Measurements from ENCODE around the gene ACOXL. TPM values are rescaled to one million over a fixed set of nuclear protein-coding genes. Genes with fewer than 3 reads are reported as not detected.

Gene ACOXL
- total RNA-seq, 2 experiments from 2014 or later, result not detected

DNA sequence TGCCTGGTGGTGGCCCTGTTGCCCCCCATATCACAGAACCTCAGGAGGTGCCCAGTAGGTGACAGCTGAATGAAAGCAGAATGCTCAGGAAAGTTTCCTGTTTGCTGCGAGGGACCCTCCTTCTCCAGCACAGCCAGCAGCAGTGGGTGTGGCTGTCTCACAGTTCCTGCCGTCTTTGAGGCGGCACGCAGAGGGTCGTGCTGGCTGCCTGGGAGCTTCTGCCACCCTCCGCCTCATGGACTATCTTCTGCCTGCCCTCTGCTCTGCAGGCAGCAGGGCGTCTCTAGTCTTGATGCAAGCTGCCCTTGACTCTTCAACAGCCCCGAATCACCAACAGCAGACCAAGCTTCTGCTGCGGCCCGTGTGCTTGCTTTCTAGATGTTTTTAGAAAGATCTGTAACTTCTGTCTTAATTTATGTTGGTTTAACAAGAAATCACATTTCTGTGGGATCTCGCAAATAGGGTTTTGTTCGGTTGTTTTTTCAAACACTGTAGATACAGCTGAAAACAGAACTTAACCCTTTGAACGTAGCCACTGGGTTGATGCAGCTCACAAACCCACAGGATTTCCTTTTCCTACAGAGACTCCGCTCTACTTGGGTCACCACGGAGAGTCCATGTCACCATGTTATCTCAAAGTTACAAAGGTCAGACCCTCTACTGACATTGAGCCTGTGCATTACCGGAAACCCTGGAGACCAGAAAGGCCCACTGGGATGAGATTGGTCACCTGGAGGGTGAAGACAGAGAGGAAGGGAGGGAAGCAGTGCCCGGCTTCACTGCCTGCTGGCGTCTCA, 144.9 kb downstream of the ACOXL start:
- intact Hi-C loops (cut with DNase I, micrococcal nuclease), result no loop called here
- H3K4me3 Mint-ChIP-seq, result peak overlapping the region; percentile 34
- H3K27me3 Mint-ChIP-seq, result peaks cover 6% of the 10 kb centered on the region
- POLR2A ChIA-PET, result interaction anchor here (0.6 kb wide), 1 partner anchor 54 kb away, joined by 3 read pairs; no protein-coding TSS in a partner anchor
- no peaks in the 10 kb centered on the region for H3K36me3 Mint-ChIP-seq (ENCODE audit: low read depth)
- H3K4me1 Mint-ChIP-seq (ENCODE audit: low read depth), result peaks cover 12% of the 10 kb centered on the region
- no peak overlapping the region for H3K27ac ChIP-seq (ENCODE audit: low read depth in 1 of 2, low read length in 2 of 2)
- peak in 1 of 14 experiments; percentile 27 for DNase-seq
- peaks cover 6% of the 10 kb centered on the region for H3K9me3 Mint-ChIP-seq
- H3K27me3 ChIP-seq (ENCODE audit: control insufficient read depth in 1 of 2, insufficient read depth in 2 of 2, low read length in 2 of 2), result peaks cover 0 to 2% of the 10 kb centered on the region in 2 experiments
- ATAC-seq (ENCODE audit: poor library complexity), result no peak
- peaks cover 5 to 7% of the 10 kb centered on the region in 2 experiments for H3K9me3 ChIP-seq (ENCODE audit: control insufficient read depth in 1 of 2, insufficient read depth in 1 of 2, low read length in 2 of 2)
- H3K27ac Mint-ChIP-seq, result no peak overlapping the region
- peaks cover 12% of the 10 kb centered on the region for H3K4me1 ChIP-seq (ENCODE audit: insufficient read depth, low read length)
- peak overlapping the region; percentile 15 for H3K4me3 ChIP-seq (ENCODE audit: low read length)
- TF ChIP-seq, protein P1, sequence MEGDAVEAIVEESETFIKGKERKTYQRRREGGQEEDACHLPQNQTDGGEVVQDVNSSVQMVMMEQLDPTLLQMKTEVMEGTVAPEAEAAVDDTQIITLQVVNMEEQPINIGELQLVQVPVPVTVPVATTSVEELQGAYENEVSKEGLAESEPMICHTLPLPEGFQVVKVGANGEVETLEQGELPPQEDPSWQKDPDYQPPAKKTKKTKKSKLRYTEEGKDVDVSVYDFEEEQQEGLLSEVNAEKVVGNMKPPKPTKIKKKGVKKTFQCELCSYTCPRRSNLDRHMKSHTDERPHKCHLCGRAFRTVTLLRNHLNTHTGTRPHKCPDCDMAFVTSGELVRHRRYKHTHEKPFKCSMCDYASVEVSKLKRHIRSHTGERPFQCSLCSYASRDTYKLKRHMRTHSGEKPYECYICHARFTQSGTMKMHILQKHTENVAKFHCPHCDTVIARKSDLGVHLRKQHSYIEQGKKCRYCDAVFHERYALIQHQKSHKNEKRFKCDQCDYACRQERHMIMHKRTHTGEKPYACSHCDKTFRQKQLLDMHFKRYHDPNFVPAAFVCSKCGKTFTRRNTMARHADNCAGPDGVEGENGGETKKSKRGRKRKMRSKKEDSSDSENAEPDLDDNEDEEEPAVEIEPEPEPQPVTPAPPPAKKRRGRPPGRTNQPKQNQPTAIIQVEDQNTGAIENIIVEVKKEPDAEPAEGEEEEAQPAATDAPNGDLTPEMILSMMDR (IDR thresholded peaks at IDR 0.05), result no peak
- CTCF ChIA-PET, result interaction anchor here (1.6 kb wide), 1 partner anchor 11 kb away, joined by 7 read pairs; no protein-coding TSS in a partner anchor
- H3K36me3 ChIP-seq (ENCODE audit: insufficient read depth, low read length), result no peaks in the 10 kb centered on the region

DNA sequence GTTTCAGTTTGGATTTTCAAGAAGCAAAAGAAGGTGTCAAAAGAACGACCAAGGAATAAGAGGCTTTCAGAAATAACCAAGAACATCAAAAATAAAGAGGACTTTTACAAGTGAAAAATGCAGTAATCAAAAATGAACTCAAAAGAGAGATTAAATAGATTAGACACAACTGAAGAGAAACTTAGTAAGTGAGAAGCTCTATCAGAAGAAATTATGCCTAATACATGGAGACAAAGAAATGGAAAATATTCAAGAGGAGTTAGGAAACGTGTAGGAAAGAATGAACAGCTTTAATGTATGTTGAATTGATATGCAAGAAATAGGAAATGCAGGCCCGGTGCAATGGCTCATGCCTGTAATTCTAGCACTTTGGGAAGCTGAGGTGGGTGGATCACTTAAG, 145.8 kb downstream of the ACOXL start:
- Histone ChIP-seq H3K27me3 (ENCODE audit: control insufficient read depth in 1 of 2, insufficient read depth in 2 of 2, low read length in 2 of 2) (peaks cover 0 to 2% of the 10 kb centered on the region in 2 experiments), H3K4me1 (ENCODE audit: insufficient read depth, low read length) (peaks cover 12% of the 10 kb centered on the region), H3K4me3 (ENCODE audit: low read length) (no peak overlapping the region), H3K9me3 (ENCODE audit: control insufficient read depth in 1 of 2, insufficient read depth in 1 of 2, low read length in 2 of 2) (peaks cover 5 to 7% of the 10 kb centered on the region in 2 experiments), H3K27ac (ENCODE audit: low read depth in 1 of 2, low read length in 2 of 2) (no peak overlapping the region), H3K36me3 (ENCODE audit: insufficient read depth, low read length) (no peaks in the 10 kb centered on the region)
- TF ChIP-seq, protein P1 (IDR thresholded peaks at IDR 0.05), result no peak
- ChIA-PET CTCF (interaction anchor here (1.6 kb wide), 1 partner anchor 12 kb away, joined by 7 read pairs; no protein-coding TSS in a partner anchor), POLR2A (no interaction called here)
- DNase-seq (no peak), ATAC-seq (ENCODE audit: poor library complexity) (no peak)
- H3K27ac Mint-ChIP-seq, result no peak overlapping the region
- peaks cover 6% of the 10 kb centered on the region for H3K27me3 Mint-ChIP-seq
- no peaks in the 10 kb centered on the region for H3K36me3 Mint-ChIP-seq (ENCODE audit: low read depth)
- intact Hi-C loops (cut with DNase I, micrococcal nuclease), result no loop called here
- H3K9me3 Mint-ChIP-seq, result peaks cover 6% of the 10 kb centered on the region
- H3K4me1 Mint-ChIP-seq (ENCODE audit: low read depth), result peaks cover 9% of the 10 kb centered on the region
- H3K4me3 Mint-ChIP-seq, result no peak overlapping the region

DNA sequence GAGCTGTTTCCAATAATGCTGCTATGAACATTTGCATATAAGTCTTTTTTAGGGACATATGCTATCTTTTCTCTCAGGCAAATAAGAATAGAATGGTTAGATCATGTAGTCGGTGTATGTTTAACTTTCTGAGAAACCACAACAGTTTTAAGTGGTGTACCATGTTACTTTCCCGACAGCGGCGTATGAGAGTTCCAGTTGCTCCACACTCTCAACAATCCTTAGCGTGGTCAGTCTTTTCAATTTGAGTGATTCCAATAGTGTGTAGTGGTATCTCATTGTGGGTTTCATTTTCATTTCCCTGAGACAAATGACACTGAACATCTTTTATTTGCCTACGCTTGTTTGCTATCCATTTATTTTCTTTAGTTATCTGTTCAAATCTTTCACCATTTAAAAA, 149.5 kb downstream of the ACOXL start:
- ATAC-seq (ENCODE audit: poor library complexity), result no peak
- peaks cover 0 to under 1% of the 10 kb centered on the region in 2 experiments for H3K27me3 ChIP-seq (ENCODE audit: control insufficient read depth in 1 of 2, insufficient read depth in 2 of 2, low read length in 2 of 2)
- no peak for DNase-seq
- TF ChIP-seq, protein P1 (IDR thresholded peaks at IDR 0.05), result no peak
- Mint-ChIP-seq H3K4me3 (no peak overlapping the region), H3K4me1 (ENCODE audit: low read depth) (peaks cover 5% of the 10 kb centered on the region), H3K27ac (no peak overlapping the region), H3K9me3 (peaks cover 6% of the 10 kb centered on the region), H3K36me3 (ENCODE audit: low read depth) (no peaks in the 10 kb centered on the region), H3K27me3 (peaks cover 6% of the 10 kb centered on the region)
- CTCF ChIA-PET, result no interaction called here
- no peak overlapping the region for H3K4me3 ChIP-seq (ENCODE audit: low read length)
- POLR2A ChIA-PET, result no interaction called here
- intact Hi-C loops (cut with DNase I, micrococcal nuclease), result no loop called here
- peaks cover 5 to 6% of the 10 kb centered on the region in 2 experiments for H3K9me3 ChIP-seq (ENCODE audit: control insufficient read depth in 1 of 2, insufficient read depth in 1 of 2, low read length in 2 of 2)
- no peak overlapping the region for H3K27ac ChIP-seq (ENCODE audit: low read depth in 1 of 2, low read length in 2 of 2)
- H3K4me1 ChIP-seq (ENCODE audit: insufficient read depth, low read length), result peaks cover 8% of the 10 kb centered on the region
- no peaks in the 10 kb centered on the region for H3K36me3 ChIP-seq (ENCODE audit: insufficient read depth, low read length)

Measured in CD4-positive, alpha-beta T cell (primary cell).